ENCODE measurements around the gene B3GALT6. TPM values are rescaled to one million over a fixed set of nuclear protein-coding genes. Genes with fewer than 3 reads are reported as not detected.
"Not testable (repeated sequence)": the region's sequence is repeated elsewhere in the genome, so short reads cannot be mapped to it uniquely, and the experiment has no call there.

The B3GALT6 gene
- total RNA-seq, result 8.3 TPM
- long read RNA-seq, transcript B3GALT6-201 (1 exons, 2,783 nt), result minor isoform, 11 of 26 reads
- long read RNA-seq, transcript B3GALT6-202 (1 exons, 2,816 nt), result major isoform, 15 of 26 reads
- long read RNA-seq, partial matches to known transcripts, result 0 of 26 reads
- long read RNA-seq, other reads (novel, unspliced or antisense), result 0 of 26 reads

DNA sequence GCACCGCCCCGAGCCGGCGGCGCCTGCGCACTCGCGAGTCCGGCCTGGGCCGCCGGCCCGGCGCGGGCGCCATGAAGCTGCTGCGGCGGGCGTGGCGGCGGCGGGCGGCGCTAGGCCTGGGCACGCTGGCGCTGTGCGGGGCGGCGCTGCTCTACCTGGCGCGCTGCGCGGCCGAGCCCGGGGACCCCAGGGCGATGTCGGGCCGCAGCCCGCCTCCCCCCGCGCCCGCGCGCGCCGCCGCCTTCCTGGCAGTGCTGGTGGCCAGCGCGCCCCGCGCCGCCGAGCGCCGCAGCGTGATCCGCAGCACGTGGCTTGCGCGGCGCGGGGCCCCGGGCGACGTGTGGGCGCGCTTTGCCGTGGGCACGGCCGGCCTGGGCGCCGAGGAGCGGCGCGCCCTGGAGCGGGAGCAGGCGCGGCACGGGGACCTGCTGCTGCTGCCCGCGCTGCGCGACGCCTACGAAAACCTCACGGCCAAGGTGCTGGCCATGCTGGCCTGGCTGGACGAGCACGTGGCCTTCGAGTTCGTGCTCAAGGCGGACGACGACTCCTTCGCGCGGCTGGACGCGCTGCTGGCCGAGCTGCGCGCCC lies at the start of gene B3GALT6:
B3GALT6 (plus strand) TSS at position 30 of the 588 bp plus-strand sequence; CDS start at position 72, 42 bp downstream.
- no peak for DNase-seq (ENCODE audit: missing footprints)
- intact Hi-C loops (cut with DNase I), result loop anchor here (2.0 to 5.0 kb wide), 2 partner anchors 40 to 110 kb away; partner anchors contain the start of gene UBE2J2
- no peak for ATAC-seq

DNA sequence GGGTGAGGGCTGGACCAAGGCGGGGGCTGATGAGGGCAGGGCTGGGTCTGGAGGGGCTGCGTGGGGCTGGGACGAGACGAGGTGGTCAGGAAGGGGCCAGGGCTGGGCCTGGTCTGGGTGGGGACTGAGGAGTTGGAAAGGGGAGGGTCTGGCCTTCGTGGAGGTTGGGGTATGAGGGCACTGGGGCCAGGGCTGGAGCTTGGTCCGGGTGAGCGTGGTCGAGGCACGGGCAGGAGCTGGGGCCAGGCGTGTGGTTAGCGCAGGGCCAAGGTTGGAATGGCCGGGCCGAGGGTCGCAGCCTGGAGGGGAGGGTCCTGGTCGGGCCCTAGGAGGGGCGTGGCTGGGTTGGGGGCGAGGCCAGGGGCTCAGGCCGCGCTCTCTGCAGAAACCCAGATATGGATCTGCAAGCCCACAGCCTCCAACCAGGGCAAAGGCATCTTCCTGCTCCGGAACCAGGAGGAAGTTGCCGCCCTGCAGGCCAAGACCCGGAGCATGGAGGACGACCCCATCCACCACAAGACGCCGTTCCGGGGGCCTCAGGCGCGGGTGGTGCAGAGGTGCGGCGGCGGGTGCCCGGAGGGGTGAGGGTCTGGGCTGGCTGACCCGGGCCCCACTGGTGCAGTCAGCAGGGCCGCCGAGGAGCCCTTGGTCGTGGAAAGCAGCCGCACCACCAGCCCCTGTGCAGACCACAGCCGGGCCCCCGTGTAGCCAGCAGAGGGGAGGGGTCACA lies 49.4 kb upstream of the B3GALT6 start:
- intact Hi-C loops (cut with DNase I), result no loop called here
- DNase-seq (ENCODE audit: missing footprints) (peak; percentile 46), ATAC-seq (no peak)

DNA sequence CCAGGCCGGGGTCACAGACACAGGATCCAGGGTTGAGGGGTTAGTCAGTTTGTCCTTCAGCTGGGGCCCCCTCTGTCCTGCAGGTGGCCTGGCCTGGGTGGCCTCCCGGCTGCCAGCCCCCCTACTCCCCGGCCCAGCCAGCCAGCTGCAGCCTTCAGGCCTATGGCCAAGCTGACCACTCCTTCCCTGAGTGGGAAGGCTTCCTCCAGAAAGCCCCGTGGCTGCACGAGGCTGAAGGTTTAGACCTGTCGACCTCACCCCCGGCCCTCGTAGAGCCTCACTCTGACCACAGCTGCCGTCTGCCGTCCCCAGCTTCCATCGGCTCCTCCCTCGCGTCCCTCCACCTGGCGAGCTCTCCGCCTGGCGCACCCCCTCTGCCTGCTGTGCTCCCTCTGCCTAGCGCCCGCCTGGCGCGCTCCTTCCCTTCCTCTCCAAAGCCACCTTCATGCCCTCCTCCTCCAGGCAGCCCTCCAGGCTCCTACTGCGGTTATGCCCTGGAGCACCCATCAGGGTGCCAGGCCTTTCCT lies 48.8 kb upstream of the B3GALT6 start:
- ATAC-seq, result no peak
- intact Hi-C loops (cut with DNase I), result no loop called here
- peak; percentile 13 for DNase-seq (ENCODE audit: missing footprints)

DNA sequence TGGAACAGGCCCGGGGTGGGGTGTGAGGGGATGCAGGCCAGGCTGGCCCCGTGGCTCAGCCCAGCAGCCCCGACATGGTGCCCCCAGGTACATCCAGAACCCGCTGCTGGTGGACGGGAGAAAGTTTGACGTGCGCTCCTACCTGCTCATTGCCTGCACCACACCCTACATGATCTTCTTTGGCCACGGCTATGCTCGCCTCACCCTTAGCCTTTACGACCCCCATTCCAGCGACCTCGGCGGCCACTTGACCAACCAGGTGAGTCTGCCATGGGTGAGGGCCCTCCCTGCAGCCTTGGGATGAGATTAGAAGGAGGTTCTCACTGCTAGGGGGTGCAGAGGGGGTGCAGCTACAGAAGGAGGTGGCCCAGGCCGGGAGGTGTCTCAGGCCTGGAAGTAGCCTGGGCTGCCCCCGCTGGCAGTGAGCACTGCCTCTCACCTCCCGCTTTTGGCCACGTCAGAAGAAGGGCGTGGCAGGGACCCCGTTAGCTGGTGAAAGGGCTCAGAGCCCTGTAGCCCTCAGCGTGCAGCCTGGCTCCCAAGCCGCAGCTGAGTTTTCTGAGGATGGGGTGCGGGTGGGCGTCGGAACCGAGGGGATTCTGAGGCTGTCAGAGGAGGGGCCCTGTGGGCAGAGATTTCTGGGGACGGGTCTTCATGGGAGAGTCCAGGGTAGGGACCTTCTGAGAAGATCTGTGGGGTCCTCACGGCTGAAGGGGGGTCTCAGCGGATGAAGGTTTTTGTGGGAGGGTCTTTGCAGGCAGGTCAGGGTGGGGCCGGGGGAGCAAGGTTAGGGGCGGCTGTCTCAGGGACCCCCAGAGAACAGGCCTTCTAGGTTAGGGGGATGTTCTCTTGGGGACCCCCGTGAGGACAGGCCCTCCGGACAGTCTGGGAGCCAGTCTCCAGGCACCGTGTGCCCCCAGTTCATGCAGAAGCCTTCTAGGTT lies 47.9 kb upstream of the B3GALT6 start:
- peak; percentile 37 for DNase-seq (ENCODE audit: missing footprints)
- intact Hi-C loops (cut with DNase I), result no loop called here
- ATAC-seq, result no peak

DNA sequence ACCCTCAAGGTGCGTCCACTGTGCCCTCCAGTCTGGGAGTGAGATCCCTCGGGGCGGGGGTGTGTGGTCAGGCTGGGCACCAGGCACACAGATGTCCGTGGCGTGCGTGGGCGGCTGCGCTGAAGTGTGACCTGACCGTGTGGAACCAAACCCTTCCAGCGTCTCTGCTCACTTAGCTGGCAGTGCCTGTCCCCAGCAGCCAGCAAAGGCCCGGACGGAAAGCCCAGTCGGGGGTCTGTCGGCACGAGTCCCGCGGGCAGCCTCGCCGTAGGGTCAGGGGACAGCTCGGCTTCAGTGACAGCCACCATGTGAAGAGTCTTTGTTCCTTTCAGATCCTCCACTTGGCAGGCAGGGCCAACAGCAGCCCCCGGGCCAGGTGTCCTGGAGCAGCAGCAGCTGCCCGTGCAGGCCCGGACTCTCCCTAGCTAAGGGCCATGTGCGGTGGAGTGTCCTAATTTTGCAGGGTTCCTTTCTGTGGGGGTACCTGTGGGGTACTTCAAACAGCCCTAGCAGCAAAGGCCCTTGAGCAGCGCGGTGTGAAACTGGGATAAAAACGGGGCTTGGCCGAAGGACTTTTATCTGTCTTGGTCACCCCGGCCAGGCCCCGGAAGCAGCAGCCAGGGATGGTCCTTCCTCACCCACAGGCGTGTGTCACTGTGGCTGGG lies 46.8 kb upstream of the B3GALT6 start:
- DNase-seq (ENCODE audit: missing footprints) (peak; percentile 67), ATAC-seq (no peak)
- intact Hi-C loops (cut with DNase I), result no loop called here

DNA sequence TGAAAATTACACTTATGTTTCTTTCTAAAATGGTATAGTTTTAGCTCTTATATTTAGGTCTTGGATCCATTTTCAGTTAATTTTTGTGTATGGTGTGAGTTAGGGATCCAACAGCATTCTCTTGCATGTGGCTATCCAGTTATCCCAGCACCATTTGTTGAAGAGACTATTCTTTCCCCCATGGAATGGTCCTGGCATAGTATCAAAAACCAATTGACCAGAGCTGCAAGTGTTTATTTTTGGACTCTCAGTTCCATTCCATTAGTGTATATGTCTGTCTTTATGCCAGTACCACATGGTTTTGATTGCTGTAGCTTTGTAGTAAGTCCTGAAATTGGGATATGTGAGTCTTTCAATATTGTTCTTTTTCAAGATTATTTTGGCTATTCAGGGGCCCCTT lies 44.1 kb upstream of the B3GALT6 start:
- DNase-seq (ENCODE audit: missing footprints), result no peak
- intact Hi-C loops (cut with DNase I), result no loop called here
- ATAC-seq, result no peak

DNA sequence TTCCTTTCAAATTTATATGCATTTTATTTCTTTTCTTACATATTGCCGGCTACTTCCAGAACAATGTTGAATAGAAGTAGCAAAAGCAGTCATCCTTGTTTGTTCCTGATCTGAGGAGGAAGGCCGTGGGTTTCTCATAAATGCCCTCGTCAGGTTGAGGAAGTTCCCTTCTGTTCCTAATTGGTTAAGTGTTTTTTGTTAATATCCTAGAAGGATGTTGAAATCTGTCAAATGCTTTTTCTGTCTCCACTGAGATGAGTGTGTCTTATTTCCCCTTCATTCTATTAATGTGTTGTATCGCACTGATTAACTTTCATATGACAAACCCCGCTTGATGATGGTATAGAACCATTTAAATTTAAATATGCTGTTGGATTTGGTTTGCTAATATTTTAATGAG lies 42.9 kb upstream of the B3GALT6 start:
- DNase-seq (ENCODE audit: missing footprints) (no peak), ATAC-seq (no peak)
- intact Hi-C loops (cut with DNase I), result no loop called here

DNA sequence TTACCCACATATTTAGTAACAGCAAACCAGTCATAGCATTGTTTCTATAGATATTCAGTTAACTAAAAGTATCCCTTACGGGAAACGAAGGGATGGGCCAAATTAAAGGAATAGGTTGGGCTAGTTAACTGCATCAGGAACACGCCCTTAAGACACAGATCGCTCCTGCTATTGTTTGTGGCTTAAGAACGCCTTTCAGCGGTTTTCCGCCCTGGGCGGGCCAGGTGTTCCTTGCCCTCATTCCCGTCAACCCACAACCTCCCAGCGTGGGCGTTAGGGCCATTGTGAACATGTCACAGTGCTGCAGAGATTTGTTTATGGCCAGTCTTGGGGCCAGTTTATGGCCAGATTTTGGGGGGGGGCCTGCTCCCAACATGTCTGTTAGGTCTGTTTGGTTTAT lies 40.3 kb upstream of the B3GALT6 start:
- intact Hi-C loops (cut with DNase I), result no loop called here
- DNase-seq (ENCODE audit: missing footprints) (peak; percentile 26), ATAC-seq (no peak)

DNA sequence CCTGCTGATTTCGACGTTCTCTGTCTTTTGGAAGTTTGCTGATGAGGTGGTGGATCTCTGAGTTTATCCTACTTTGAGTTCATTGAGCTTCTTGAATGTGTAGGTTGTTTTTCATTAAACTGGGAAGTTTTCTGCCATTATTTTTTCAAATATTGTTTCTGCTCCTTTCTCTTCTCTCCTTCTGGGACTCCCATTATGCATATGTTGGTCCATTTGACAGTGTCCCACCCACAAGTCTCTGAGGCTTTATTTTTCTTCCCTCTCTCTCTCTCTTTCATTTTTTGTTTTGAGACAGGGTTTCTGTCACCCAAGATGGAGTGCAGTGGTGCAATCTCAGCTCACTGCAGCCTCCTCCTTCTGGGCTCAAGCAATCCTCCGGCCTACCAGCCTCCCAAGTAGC lies 37.3 kb upstream of the B3GALT6 start:
- no peak for DNase-seq (ENCODE audit: missing footprints)

DNA sequence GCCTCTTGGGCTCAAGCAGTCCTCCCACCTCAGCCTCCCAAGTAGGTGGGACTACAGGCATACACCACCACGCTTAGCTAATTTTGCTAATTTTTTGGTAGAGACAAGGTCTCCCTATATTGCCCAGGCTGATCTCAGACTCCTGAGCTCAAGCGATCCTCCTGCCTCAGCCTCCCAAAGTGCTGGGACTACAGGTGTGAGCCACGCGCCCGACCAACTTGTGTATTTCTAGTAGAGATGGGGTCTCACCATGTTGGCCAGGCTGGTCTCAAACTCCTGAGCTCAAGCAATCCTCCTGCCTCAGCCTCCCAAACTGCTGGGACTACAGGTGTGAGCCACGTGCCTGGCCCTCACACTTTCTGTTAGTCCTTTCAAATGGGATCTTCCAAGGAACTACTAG lies 36.3 kb upstream of the B3GALT6 start:
- intact Hi-C loops (cut with DNase I); DNase-seq (ENCODE audit: missing footprints); ATAC-seq: not testable (repeated sequence)

More for the DNA sequence above, 37.3 kb upstream of the B3GALT6 start:
- no peak for ATAC-seq
- intact Hi-C loops (cut with DNase I), result no loop called here

DNA sequence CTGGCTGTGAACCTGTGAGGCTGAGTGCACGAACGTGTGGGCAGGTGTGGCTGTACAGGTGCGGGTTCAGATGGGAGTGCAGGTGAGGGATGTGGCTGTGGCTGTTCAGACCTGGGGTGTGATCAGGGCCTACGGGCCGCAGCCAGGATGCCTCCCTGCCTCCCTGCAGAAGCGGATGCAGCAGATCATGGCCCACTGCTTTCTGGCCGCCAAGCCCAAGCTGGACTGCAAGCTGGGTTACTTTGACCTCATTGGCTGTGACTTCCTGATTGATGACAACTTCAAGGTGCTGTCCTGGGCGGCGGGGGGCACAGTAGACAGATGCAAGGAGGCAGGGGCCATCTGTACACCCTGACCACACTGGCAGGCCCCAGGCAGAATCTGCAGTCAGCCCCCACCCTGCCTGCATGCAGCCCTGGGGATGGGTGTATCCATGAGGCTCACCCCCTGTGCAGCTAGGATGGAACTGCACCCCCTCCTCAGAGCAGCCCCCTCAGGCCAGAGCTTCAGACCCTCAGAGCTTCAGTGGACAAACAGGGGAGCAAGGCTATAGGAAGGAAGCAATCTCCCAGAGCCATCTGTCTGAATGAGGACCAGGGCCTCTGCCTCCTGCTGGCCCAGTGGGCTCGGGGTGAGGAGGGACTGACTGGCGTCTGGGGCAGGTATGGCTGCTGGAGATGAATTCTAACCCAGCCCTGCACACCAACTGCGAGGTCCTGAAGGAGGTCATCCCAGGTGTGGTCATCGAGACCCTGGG lies 35.4 kb upstream of the B3GALT6 start:
- peak; percentile 51 for DNase-seq (ENCODE audit: missing footprints)
- intact Hi-C loops (cut with DNase I), result no loop called here
- ATAC-seq, result no peak

DNA sequence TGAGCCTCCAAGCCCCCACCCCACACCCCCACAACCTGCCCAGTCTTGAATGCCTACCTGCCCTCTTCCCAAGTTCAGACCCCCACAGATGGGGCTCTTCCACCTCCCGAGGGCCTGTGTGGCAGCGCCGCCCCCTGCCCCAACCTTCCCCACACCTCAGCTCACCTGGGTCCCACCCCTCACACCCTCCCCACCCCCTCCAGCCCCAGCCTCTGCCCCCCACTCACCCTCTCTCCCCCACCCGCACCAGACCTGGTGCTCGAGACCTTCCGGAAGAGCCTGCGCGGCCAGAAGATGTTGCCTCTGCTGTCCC lies 34.9 kb upstream of the B3GALT6 start:
- intact Hi-C loops (cut with DNase I), result no loop called here
- ATAC-seq (no peak), DNase-seq (ENCODE audit: missing footprints) (no peak)

DNA sequence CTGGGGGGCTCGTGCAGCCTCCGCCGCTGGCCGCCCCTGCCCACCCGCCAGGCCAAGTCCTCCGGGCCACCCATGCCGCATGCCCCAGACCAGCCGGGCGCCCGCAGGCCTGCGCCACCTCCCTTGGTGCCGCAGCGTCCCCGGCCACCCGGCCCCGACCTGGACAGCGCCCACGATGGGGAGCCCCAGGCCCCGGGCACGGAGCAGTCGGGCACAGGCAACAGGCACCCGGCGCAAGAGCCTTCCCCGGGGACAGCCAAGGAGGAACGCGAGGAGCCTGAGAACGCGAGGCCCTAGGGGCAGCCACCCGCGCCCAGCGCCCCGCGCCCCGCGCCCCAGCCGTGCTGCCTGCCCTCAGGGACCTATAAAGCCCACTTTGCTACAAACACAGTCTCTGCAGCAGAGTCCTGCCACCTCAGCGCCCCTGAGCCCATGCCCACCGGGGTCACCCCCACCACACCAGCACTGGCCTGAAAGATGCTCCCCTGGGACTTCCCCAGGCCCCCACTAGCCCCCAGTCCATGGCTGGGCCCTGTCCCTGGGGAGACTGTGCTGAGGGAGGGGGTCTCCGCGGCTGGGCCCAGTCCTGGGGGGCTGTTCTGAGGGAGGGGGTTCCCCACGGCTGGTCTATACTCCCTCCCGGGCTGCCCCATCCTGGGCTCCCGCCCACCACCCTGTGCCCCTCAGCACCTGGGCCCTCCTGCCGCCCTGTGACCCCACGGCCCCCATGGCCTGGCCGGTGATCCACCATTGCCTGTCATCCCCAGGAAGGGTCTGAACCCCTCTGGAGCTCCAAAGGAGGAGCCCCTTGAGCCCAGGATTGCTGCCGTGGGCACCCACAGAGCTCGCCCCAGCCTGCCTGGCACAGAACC lies 34.2 kb upstream of the B3GALT6 start:
- DNase-seq (ENCODE audit: missing footprints) (peak; percentile 50), ATAC-seq (no peak)
- intact Hi-C loops (cut with DNase I), result no loop called here

DNA sequence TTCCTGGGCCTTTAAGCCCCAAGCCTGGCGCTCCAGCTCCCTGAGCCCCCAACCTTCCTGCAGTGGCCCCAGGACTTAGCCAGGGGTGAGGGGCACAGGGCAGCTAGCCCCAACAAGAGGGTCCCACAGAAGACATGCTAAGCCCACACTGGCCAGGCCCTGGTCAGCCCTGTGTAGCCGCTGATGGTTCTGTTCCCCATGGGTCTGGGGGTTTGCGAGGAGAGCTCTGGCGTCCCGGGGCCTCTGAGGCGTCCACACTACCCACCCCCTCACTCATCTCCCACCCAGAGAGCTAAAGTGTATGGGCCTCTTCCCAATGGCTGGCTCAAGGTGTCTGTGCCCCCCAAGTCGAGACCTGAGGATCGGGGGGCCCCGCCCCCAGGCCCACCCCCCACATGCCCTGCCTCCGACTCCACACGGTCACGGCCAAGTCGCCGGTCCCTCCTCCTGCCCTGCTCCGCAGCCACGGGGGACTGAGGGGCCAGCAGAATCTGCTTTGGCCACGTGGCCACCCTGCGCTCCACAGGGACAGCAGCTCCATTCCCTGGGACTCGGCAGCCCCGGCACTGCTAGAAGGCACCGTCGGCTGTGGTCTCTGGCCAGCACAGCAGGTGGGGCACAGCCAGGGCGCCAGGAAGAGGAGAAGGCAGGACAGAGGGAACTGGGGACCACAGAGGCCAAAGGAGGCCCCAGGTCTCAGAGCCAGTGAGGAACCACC lies 33.5 kb upstream of the B3GALT6 start:
- no peak for ATAC-seq
- intact Hi-C loops (cut with DNase I), result no loop called here

DNA sequence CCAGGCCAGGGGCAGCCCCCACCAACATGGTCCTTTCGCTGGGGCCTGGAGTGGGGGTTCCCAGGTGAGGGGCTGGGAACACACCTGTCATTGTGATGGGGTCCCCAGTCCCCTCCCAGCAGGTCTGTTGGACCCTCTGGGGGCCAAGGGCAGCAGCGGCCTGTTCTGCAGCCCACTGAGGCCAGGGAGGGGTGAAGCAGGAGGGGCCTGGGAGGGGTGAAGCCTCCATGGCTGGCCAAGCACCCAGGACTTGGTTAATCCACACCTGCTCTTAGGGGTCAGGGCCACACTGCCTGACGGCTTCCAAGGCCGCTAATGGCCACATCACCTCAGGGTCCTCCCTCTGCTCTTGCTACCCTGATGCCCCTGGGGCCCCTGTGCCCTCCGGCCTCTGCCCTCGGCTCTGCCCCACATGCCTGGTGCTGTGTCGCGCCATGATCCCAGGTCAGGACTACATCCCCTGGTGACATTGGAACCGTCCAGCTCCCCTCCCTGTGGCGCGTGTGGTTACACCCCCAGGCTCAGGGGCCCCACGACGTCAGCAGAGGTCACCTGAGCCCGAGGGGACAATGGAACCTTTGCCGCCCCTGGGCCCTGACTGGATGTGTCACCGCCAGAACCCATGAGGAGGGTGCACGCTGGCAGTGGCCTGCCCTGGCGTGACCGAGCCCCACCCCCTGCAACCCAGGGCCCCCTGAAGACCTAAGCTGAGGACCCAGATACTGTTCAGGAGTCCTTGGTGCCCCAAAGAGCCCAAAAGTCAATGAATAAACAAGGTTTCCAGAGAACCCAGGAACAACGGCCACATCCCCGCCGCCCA lies 32.7 kb upstream of the B3GALT6 start:
- ATAC-seq, result no peak
- peak; percentile 27 for DNase-seq (ENCODE audit: missing footprints)
- intact Hi-C loops (cut with DNase I), result no loop called here

More for the DNA sequence above, 33.5 kb upstream of the B3GALT6 start:
- peak; percentile 64 for DNase-seq (ENCODE audit: missing footprints)
